ENCODE measurements around the gene MRPS18A.

GRCh38 chr6:43674291-43674690 lies 13.3 kb downstream of the MRPS18A start:
- TF ChIP-seq POLR2A (IDR thresholded peaks at IDR 0.05) (no peak), CTCF (IDR thresholded peaks at IDR 0.05) (no peak)

All from vagina (tissue), 2 donors.